GM12878 (cell line): ENCODE results near the gene C1orf74. TPM values are rescaled to one million over a fixed set of nuclear protein-coding genes. Genes with fewer than 3 reads are reported as not detected.

ENCODE experiments used
- BCL3 ChIP-seq: IDR thresholded peaks from 2 replicates; pipeline ENCODE4 v1.6.1; 2011; ENCODE audit warnings: borderline replicate concordance, low read depth, mild to moderate bottlenecking, moderate library complexity, low read length; ENCODE audit not compliant: insufficient read depth, poor library complexity, severe bottlenecking
- CBFB ChIP-seq: IDR thresholded peaks from 2 replicates; pipeline ENCODE4 v1.6.1; 2016; ENCODE audit warnings: antibody characterized with exemption, low read depth
- CHD1 ChIP-seq: IDR thresholded peaks from 2 replicates; pipeline ENCODE4 v1.6.1; 2012; ENCODE audit warnings: low read depth, low read length, improper control_type of control experiment
- CHD2 ChIP-seq: IDR thresholded peaks from 2 replicates; pipeline ENCODE4 v1.6.1; 2011; ENCODE audit warnings: low read depth, low read length, improper control_type of control experiment, borderline replicate concordance
- E2F8 ChIP-seq: fragments of 450-650 bp; IDR thresholded peaks from 2 replicates; pipeline ENCODE4 v1.6.1; 2018; ENCODE audit warnings: mild to moderate bottlenecking, low read depth, moderate library complexity; ENCODE audit not compliant: partially characterized antibody
- FOXK2 ChIP-seq: fragments of 450-650 bp; IDR thresholded peaks from 2 replicates; pipeline ENCODE4 v1.6.1; 2017; ENCODE audit warnings: mild to moderate bottlenecking, moderate library complexity
- JUND ChIP-seq: IDR thresholded peaks from 2 replicates; pipeline ENCODE4 v1.6.1; 2012; ENCODE audit warnings: low read depth, mild to moderate bottlenecking, low read length, improper control_type of control experiment, moderate library complexity
- KLF5 ChIP-seq: fragments of 450-650 bp; IDR thresholded peaks from 2 replicates; pipeline ENCODE4 v1.6.1; 2014; ENCODE audit warnings: mild to moderate bottlenecking; ENCODE audit not compliant: partially characterized antibody
- NR2C2 ChIP-seq: IDR thresholded peaks from 2 replicates; pipeline ENCODE4 v1.6.1; 2011; ENCODE audit warnings: borderline replicate concordance, low read depth; ENCODE audit not compliant: control insufficient read depth, insufficient read length
- PML ChIP-seq: IDR thresholded peaks from 2 replicates; pipeline ENCODE4 v1.6.1; 2012; ENCODE audit warnings: low read length, inconsistent platforms
- POLR2AphosphoS5 ChIP-seq: IDR thresholded peaks from 2 replicates; pipeline ENCODE4 v1.6.1; 2011; ENCODE audit warnings: mild to moderate bottlenecking, low read length, inconsistent platforms
- RCOR1 ChIP-seq: conservative IDR thresholded peaks from 2 replicates; pipeline ENCODE4 v1.6.1; 2012; ENCODE audit warnings: low read depth, low read length, improper control_type of control experiment
- RUNX3 ChIP-seq: IDR thresholded peaks from 2 replicates; pipeline ENCODE4 v1.6.1; 2012; ENCODE audit warnings: low read length, inconsistent platforms
- SMC3 ChIP-seq: IDR thresholded peaks from 2 replicates; pipeline ENCODE4 v1.6.1; 2011; ENCODE audit warnings: low read length, improper control_type of control experiment, borderline replicate concordance
- TAF1 ChIP-seq: IDR thresholded peaks from 2 replicates; pipeline ENCODE4 v1.6.1; 2011; ENCODE audit warnings: mild to moderate bottlenecking, low read depth, low read length, borderline replicate concordance
- ZNF592 ChIP-seq: fragments of 450-650 bp; IDR thresholded peaks from 2 replicates; pipeline ENCODE4 v1.6.1; 2017; ENCODE audit warnings: mild to moderate bottlenecking, moderate library complexity
- polyA plus RNA-seq, 11 experiments: library from polyadenylated mRNA; depleted of rRNA in 4 of 11; unstranded in 6 of 11; stranded (reverse) in 5 of 11; fragments of >200 nt; fragmentation: Nextera tagmentation in 4 of 11; fragmentation: Illumina TruSeq in 1 of 11; extraction: Ambion mirVana in 4 of 11; extraction: Trizol in 1 of 11; gene quantifications; 1 replicate in 1 of 11; 2 replicates in 10 of 11; pipeline versions ENCODE4 v1.2.1 to v1.2.3, GENCODE V29; 2011 to 2016; ENCODE audit warnings: inconsistent platforms in 2 of 11, missing spikeins in 2 of 11, low read depth in 1 of 11
- total RNA-seq, 4 experiments: library from RNA; depleted of rRNA in 3 of 4; stranded (reverse); fragments of >200 nt in 3 of 4; fragmentation: Illumina TruSeq in 1 of 4; extraction: Trizol in 1 of 4; gene quantifications; 2 replicates each; pipeline versions ENCODE4 v1.2.1 to v1.2.3, GENCODE V29; 2013 to 2021
- TF ChIP-seq, protein P1 (sequence below): fragments of 450-650 bp; IDR thresholded peaks from 2 replicates; pipeline ENCODE4 v1.6.1; 2017; ENCODE audit warnings: mild to moderate bottlenecking, low read depth, inconsistent platforms; ENCODE audit not compliant: poor library complexity, severe bottlenecking
- TF ChIP-seq, protein P2 (sequence below): fragments of 150-350 bp; IDR thresholded peaks from 2 replicates; pipeline ENCODE4 v1.6.1; 2014; ENCODE audit warnings: mild to moderate bottlenecking, low read depth, low read length

The C1orf74 gene
- total and polyA plus RNA-seq, 10 of the 15 experiments (the other 5 are each of a cell fraction or from before 2014, with no cell fraction given): 3.1 to 5.5 (median 3.6) TPM

DNA sequence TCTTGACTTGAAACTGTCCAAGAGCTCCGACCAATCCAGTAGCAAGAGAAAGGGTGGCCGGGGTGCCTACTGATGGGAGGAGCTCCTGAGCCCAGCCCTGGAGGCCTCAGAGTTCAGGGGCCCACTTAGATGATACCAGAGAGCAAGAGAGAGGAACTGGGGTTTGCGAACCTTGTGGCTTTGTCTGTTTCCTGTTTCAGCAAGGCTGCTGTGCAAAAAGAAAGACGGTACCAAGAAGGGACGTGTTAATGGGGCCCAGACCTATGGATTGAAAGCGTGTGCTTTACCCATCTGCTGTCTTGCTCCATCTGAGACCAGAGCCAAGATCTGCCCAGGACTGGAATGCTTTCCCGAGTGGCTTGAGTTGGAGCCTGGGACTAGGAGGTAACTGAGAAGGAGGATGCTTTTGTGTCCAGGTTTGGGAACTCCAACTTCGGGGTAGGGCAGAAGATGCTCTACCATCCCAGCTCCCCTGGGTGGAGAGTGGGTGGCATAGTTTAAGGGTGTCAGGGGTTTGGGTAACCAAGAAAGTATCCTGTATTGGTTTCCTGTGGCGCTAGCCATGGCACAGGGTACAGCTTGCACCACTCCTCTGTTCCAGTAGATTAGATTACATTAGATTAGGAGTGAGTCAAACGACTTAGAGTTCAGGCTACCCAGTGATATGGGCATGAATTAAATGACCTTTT, 28.3 kb downstream of the C1orf74 start, which contains the start of gene TRAF3IP3 (continued):
- no peak for TF ChIP-seq E2F8
- TF ChIP-seq CHD2: no peak
- no peak for TF ChIP-seq JUND
- TF ChIP-seq, protein P1, sequence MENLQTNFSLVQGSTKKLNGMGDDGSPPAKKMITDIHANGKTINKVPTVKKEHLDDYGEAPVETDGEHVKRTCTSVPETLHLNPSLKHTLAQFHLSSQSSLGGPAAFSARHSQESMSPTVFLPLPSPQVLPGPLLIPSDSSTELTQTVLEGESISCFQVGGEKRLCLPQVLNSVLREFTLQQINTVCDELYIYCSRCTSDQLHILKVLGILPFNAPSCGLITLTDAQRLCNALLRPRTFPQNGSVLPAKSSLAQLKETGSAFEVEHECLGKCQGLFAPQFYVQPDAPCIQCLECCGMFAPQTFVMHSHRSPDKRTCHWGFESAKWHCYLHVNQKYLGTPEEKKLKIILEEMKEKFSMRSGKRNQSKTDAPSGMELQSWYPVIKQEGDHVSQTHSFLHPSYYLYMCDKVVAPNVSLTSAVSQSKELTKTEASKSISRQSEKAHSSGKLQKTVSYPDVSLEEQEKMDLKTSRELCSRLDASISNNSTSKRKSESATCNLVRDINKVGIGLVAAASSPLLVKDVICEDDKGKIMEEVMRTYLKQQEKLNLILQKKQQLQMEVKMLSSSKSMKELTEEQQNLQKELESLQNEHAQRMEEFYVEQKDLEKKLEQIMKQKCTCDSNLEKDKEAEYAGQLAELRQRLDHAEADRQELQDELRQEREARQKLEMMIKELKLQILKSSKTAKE: peak; percentile 50
- peak; percentile 65; the same call in 1 of the 2 replicates for TF ChIP-seq TAF1
- TF ChIP-seq SMC3: no peak; the same call in 1 of the 2 replicates
- no peak for TF ChIP-seq CHD1
- peak; percentile 75 for TF ChIP-seq POLR2AphosphoS5
- peak; percentile 70 for TF ChIP-seq PML
- no peak for TF ChIP-seq ZNF592
- TF ChIP-seq, protein P2, sequence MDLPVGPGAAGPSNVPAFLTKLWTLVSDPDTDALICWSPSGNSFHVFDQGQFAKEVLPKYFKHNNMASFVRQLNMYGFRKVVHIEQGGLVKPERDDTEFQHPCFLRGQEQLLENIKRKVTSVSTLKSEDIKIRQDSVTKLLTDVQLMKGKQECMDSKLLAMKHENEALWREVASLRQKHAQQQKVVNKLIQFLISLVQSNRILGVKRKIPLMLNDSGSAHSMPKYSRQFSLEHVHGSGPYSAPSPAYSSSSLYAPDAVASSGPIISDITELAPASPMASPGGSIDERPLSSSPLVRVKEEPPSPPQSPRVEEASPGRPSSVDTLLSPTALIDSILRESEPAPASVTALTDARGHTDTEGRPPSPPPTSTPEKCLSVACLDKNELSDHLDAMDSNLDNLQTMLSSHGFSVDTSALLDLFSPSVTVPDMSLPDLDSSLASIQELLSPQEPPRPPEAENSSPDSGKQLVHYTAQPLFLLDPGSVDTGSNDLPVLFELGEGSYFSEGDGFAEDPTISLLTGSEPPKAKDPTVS: no peak
- TF ChIP-seq RUNX3: peak; percentile 96
- no peak for TF ChIP-seq FOXK2
- TF ChIP-seq KLF5: no peak
- no peak for TF ChIP-seq NR2C2
- TF ChIP-seq BCL3: no peak
- no peak for TF ChIP-seq RCOR1
- peak; percentile 93 for TF ChIP-seq CBFB
